NCI-H2029 treated with DMSO at 0.1 percent for 48 hours (cell line): ENCODE results near the gene JMJD8.
A peak's percentile ranks its signal among the peaks of the same experiment; 100 is the strongest.

Experiments
- DNase-seq: peaks from one replicate; lab custom pipeline; 2025; lab: John Stamatoyannopoulos, UW

Gene JMJD8

GRCh38 chr16:689175-689897 is 5.2 kb upstream of the JMJD8 start:
- DNase-seq = no peak

- DNase-seq = no peak
These were observed 3.4 kb upstream of the JMJD8 start for GRCh38 chr16:687499-687898.

GRCh38 chr16:686459-687260 is 2.5 kb upstream of the JMJD8 start:
- DNase-seq = no peak

GRCh38 chr16:685967-686366 is 1.8 kb upstream of the JMJD8 start:
- peak; percentile 32 for DNase-seq

GRCh38 chr16:684961-685696 is 995 bp upstream of the JMJD8 start:
- peak; percentile 78 for DNase-seq

GRCh38 chr16:683396-684070 is 601 bp downstream of the JMJD8 start:
- DNase-seq = no peak

- DNase-seq = no peak
These were observed 1.4 kb downstream of the JMJD8 start for GRCh38 chr16:682493-683395.

GRCh38 chr16:681746-682427 is 2.2 kb downstream of the JMJD8 start:
- no peak for DNase-seq

GRCh38 chr16:680967-681745 is 3.0 kb downstream of the JMJD8 start:
- no peak for DNase-seq

GRCh38 chr16:680625-680945 is 3.5 kb downstream of the JMJD8 start:
- DNase-seq = no peak

GRCh38 chr16:679814-680624 is 4.1 kb downstream of the JMJD8 start, which contains the start of gene STUB1:
Gene STUB1, plus strand, starts transcription at chr16:680410. Its CDS starts 116 bp downstream, at chr16:680526.
- DNase-seq = peak; percentile 65

- DNase-seq = peak; percentile 26
These were observed 5.0 kb downstream of the JMJD8 start for GRCh38 chr16:678858-679813.

GRCh38 chr16:678209-678857 is 5.8 kb downstream of the JMJD8 start:
- DNase-seq = no peak

- no peak for DNase-seq
These were observed 6.6 kb downstream of the JMJD8 start for GRCh38 chr16:677316-678190.

GRCh38 chr16:676913-677312 is 7.2 kb downstream of the JMJD8 start:
- no peak for DNase-seq

GRCh38 chr16:676565-676902 is 7.6 kb downstream of the JMJD8 start:
- no peak for DNase-seq
